NCI-H1417 (cell line): Measurements from ENCODE around the gene CT45A5.
"Not testable (repeated sequence)": the region's sequence is repeated elsewhere in the genome, so short reads cannot be mapped to it uniquely, and the experiment has no call there.

Source experiments
- DNase-seq, 3 experiments: peaks; one replicate each; lab custom pipeline; 2025; lab: John Stamatoyannopoulos, UW

CT45A5 gene

GRCh38 chrX:135785403-135785802 is at the start of gene CT45A5:
Gene CT45A5, minus strand, starts transcription at chrX:135785503. Its CDS starts 3,774 bp downstream, at chrX:135781729.
- not testable (repeated sequence) for DNase-seq

- DNase-seq: not testable (repeated sequence)
These were observed 34.6 kb upstream of the CT45A5 start, which contains the start of gene CT45A2 for GRCh38 chrX:135819912-135820311. Gene CT45A2, minus strand, starts transcription at chrX:135820012. Its CDS starts 3,747 bp downstream, at chrX:135816265.

GRCh38 chrX:135802687-135803086 is 17.4 kb upstream of the CT45A5 start, which contains the start of gene CT45A6:
Gene CT45A6, minus strand, starts transcription at chrX:135802787. Its CDS starts 3,794 bp downstream, at chrX:135798993.
- DNase-seq: not testable (repeated sequence)

- DNase-seq: not testable (repeated sequence)
These were observed 17.2 kb downstream of the CT45A5 start, which contains the start of gene CT45A3 for GRCh38 chrX:135768091-135768490. Gene CT45A3, minus strand, starts transcription at chrX:135768191. Its CDS starts 3,747 bp downstream, at chrX:135764444.

GRCh38 chrX:135744739-135745138 is 40.6 kb downstream of the CT45A5 start:
- DNase-seq: not testable (repeated sequence)

- no peak for DNase-seq
These were observed 44.0 kb downstream of the CT45A5 start for GRCh38 chrX:135741192-135741715.

- DNase-seq: no peak
These were observed 44.6 kb downstream of the CT45A5 start for GRCh38 chrX:135740681-135741149.

- DNase-seq: no peak
These were observed 47.8 kb downstream of the CT45A5 start for GRCh38 chrX:135737366-135738071.

- DNase-seq: not testable (repeated sequence)
These were observed 50.6 kb downstream of the CT45A5 start for GRCh38 chrX:135734666-135735065.
